ENCODE results near the gene ELL. TPM values are rescaled to one million over a fixed set of nuclear protein-coding genes. Genes with fewer than 3 reads are reported as not detected.
"Not testable (repeated sequence)": the region's sequence is repeated elsewhere in the genome, so short reads cannot be mapped to it uniquely, and the experiment has no call there.

ELL gene
- 10 to 100 TPM in 3 of 4 donors, 1 to 10 TPM in 1; 8.3 to 13.8 (median 12.3) TPM for polyA plus RNA-seq (ENCODE audit: insufficient read length in 4 of 4)

- DNase-seq (ENCODE audit: low read depth in 4 of 4, low spot score in 2 of 4) = no peak
Measured at GRCh38 chr19:18521692-18522123, at the start of gene ELL. TSS of gene ELL (minus strand) at chr19:18522070. CDS start at chr19:18522055, 15 bp downstream.

- no peak for DNase-seq (ENCODE audit: low read depth in 4 of 4, low spot score in 2 of 4)
Measured at GRCh38 chr19:18568367-18568766, 46.5 kb upstream of the ELL start.

GRCh38 chr19:18566953-18567352 lies 45.1 kb upstream of the ELL start:
- no peak for DNase-seq (ENCODE audit: low read depth in 4 of 4, low spot score in 2 of 4)

GRCh38 chr19:18562086-18562485 lies 40.2 kb upstream of the ELL start:
- DNase-seq (ENCODE audit: low read depth in 4 of 4, low spot score in 2 of 4) = no peak

GRCh38 chr19:18559685-18560084 lies 37.8 kb upstream of the ELL start:
- no peak for DNase-seq (ENCODE audit: low read depth in 4 of 4, low spot score in 2 of 4)

GRCh38 chr19:18558604-18559003 lies 36.7 kb upstream of the ELL start:
- DNase-seq (ENCODE audit: low read depth in 4 of 4, low spot score in 2 of 4) = no peak

GRCh38 chr19:18558202-18558555 lies 36.3 kb upstream of the ELL start:
- DNase-seq (ENCODE audit: low read depth in 4 of 4, low spot score in 2 of 4) = no peak

GRCh38 chr19:18557411-18558201 lies 35.7 kb upstream of the ELL start, which contains the start of gene KXD1:
TSS of gene KXD1 (plus strand) at chr19:18557870. CDS start at chr19:18562057, 4,187 bp downstream.
- peak; percentile 80 to 95 (median 84) for DNase-seq (ENCODE audit: low read depth in 4 of 4, low spot score in 2 of 4)

- no peak for DNase-seq (ENCODE audit: low read depth in 4 of 4, low spot score in 2 of 4)
Measured at GRCh38 chr19:18551631-18552030, 29.8 kb upstream of the ELL start.

- no peak for DNase-seq (ENCODE audit: low read depth in 4 of 4, low spot score in 2 of 4)
Measured at GRCh38 chr19:18543814-18544475, 22.1 kb upstream of the ELL start.

GRCh38 chr19:18542941-18543813 lies 21.3 kb upstream of the ELL start, which contains the start of gene FKBP8:
TSS of gene FKBP8 (minus strand) at chr19:18543573. CDS start at chr19:18541970, 1,603 bp downstream.
- DNase-seq (ENCODE audit: low read depth in 4 of 4, low spot score in 2 of 4) = peak in 3 of 4 donors; percentile 73 to 80 (median 79)

GRCh38 chr19:18541992-18542940 lies 20.4 kb upstream of the ELL start:
- no peak for DNase-seq (ENCODE audit: low read depth in 4 of 4, low spot score in 2 of 4)

GRCh38 chr19:18541258-18541991 lies 19.6 kb upstream of the ELL start:
- no peak for DNase-seq (ENCODE audit: low read depth in 4 of 4, low spot score in 2 of 4)

GRCh38 chr19:18540200-18540599 lies 18.3 kb upstream of the ELL start:
- not testable (repeated sequence) for DNase-seq (ENCODE audit: low read depth in 4 of 4, low spot score in 2 of 4)

GRCh38 chr19:18539372-18539771 lies 17.5 kb upstream of the ELL start:
- DNase-seq (ENCODE audit: low read depth in 4 of 4, low spot score in 2 of 4) = no peak

- DNase-seq (ENCODE audit: low read depth in 4 of 4, low spot score in 2 of 4) = no peak
Measured at GRCh38 chr19:18538115-18538514, 16.2 kb upstream of the ELL start.

- no peak for DNase-seq (ENCODE audit: low read depth in 4 of 4, low spot score in 2 of 4)
Measured at GRCh38 chr19:18537431-18537830, 15.6 kb upstream of the ELL start.

- no peak for DNase-seq (ENCODE audit: low read depth in 4 of 4, low spot score in 2 of 4)
Measured at GRCh38 chr19:18536475-18536874, 14.6 kb upstream of the ELL start.

- DNase-seq (ENCODE audit: low read depth in 4 of 4, low spot score in 2 of 4) = no peak
Measured at GRCh38 chr19:18533058-18533457, 11.2 kb upstream of the ELL start.
